OCI-LY1 (cell line): ENCODE results near the gene PARD3B.

Experiments used
- EZH2 ChIP-seq: fragments of 200-600 bp; sonication (generic), shearing (Covaris generic); IDR thresholded peaks from 2 replicates; pipeline ENCODE4 v1.8.0; 2017; ENCODE audit warnings: borderline replicate concordance, mixed run types, mild to moderate bottlenecking, antibody characterized with exemption, low read length, moderate library complexity, mixed read lengths
- TF ChIP-seq, protein P1 (sequence below): fragments of 200-600 bp; sonication (generic), shearing (Covaris generic); IDR thresholded peaks from 2 replicates; pipeline ENCODE4 v1.5.1; 2017; ENCODE audit warnings: mild to moderate bottlenecking, antibody characterized with exemption, low read length, moderate library complexity, mixed read lengths

- TF ChIP-seq, protein P1, sequence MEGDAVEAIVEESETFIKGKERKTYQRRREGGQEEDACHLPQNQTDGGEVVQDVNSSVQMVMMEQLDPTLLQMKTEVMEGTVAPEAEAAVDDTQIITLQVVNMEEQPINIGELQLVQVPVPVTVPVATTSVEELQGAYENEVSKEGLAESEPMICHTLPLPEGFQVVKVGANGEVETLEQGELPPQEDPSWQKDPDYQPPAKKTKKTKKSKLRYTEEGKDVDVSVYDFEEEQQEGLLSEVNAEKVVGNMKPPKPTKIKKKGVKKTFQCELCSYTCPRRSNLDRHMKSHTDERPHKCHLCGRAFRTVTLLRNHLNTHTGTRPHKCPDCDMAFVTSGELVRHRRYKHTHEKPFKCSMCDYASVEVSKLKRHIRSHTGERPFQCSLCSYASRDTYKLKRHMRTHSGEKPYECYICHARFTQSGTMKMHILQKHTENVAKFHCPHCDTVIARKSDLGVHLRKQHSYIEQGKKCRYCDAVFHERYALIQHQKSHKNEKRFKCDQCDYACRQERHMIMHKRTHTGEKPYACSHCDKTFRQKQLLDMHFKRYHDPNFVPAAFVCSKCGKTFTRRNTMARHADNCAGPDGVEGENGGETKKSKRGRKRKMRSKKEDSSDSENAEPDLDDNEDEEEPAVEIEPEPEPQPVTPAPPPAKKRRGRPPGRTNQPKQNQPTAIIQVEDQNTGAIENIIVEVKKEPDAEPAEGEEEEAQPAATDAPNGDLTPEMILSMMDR: no peak
- TF ChIP-seq EZH2: no peak
These were observed 1109.8 kb downstream of the PARD3B start for GRCh38 chr2:205654878-205655605.
